Small intestine (tissue), 7 donors: ENCODE data around the gene CIROP. TPM values are rescaled to one million over a fixed set of nuclear protein-coding genes. Genes with fewer than 3 reads are reported as not detected.

Experiments used
- DNase-seq, 2 donors: peaks; one replicate each; pipeline versions ENCODE4 v3.0.0 to v3.0.0-alpha.2; 2013
- FAIRE-seq: peaks from 2 replicates; lab custom pipeline; 2012; peaks lifted over from hg19 to GRCh38; lab: Jason Lieb, UNC
- H3K27ac ChIP-seq, 3 donors: one replicate each; pipeline ENCODE4 v1.5.1; 2013; ENCODE audit warnings: low read length in 2 of 3, mild to moderate bottlenecking in 2 of 3, control low read depth in 1 of 3, inconsistent platforms in 1 of 3, low read depth in 1 of 3, moderate library complexity in 1 of 3
- H3K27me3 ChIP-seq, 3 donors: one replicate each; pipeline ENCODE4 v1.6.1; 2013; ENCODE audit warnings: low read length in 3 of 3, inconsistent platforms in 1 of 3; ENCODE audit not compliant: control insufficient read depth in 3 of 3, insufficient read depth in 3 of 3
- H3K36me3 ChIP-seq, 3 donors: one replicate each; pipeline ENCODE4 v1.6.1; 2013; ENCODE audit warnings: low read length in 3 of 3, inconsistent platforms in 1 of 3, low read depth in 1 of 3, mild to moderate bottlenecking in 1 of 3, moderate library complexity in 1 of 3; ENCODE audit not compliant: control insufficient read depth in 3 of 3, insufficient read depth in 2 of 3
- H3K4me1 ChIP-seq, 3 donors: one replicate each; pipeline ENCODE4 v1.6.1; 2013; ENCODE audit warnings: low read length in 2 of 3, inconsistent platforms in 1 of 3, low read depth in 1 of 3, mild to moderate bottlenecking in 1 of 3, moderate library complexity in 1 of 3; ENCODE audit not compliant: control insufficient read depth in 3 of 3, insufficient read depth in 2 of 3
- H3K4me3 ChIP-seq, 3 donors: one replicate each; pipeline ENCODE4 v1.5.1; 2013; ENCODE audit warnings: low read length in 3 of 3, control low read depth in 1 of 3, inconsistent platforms in 1 of 3, low read depth in 1 of 3, mild to moderate bottlenecking in 1 of 3, moderate library complexity in 1 of 3
- H3K9me3 ChIP-seq, 2 donors: one replicate each; pipeline ENCODE4 v1.6.1; 2013; ENCODE audit warnings: low read depth in 1 of 2, low read length in 1 of 2; ENCODE audit not compliant: control insufficient read depth in 2 of 2, insufficient read depth in 1 of 2
- WGBS, 3 donors: extraction: QIAGEN DNeasy Blood & Tissue Kit; methylation state at CpG; one replicate each; pipeline ENCODE4 v1.1.7; 2013; 5-methylcytosine and 5-hydroxymethylcytosine counted together
- polyA plus RNA-seq, 4 donors: library from polyadenylated mRNA; stranded (reverse) in 3 of 4; unstranded in 1 of 4; fragments of 200-250 nt in 3 of 4; fragments of 120-200 nt in 1 of 4; gene quantifications; one replicate each; pipeline versions ENCODE4 v1.2.1 to v1.2.3, GENCODE V29; 2013
- donor health status: healthy with polysubstance abuse.
- donor health status: control.
- donor health status: control.
- donor health status: Bipolar disorder and iron deficiency.
- donor health status: healthy.

The CIROP gene
- polyA plus RNA-seq, 4 donors = 0.04 TPM; not detected in 3

GRCh38 chr14:23095196-23096108 is 9.3 kb downstream of the CIROP start, which contains the start of gene C14orf119:
Gene C14orf119 (plus strand): TSS chr14:23095505. CDS start chr14:23097659, 2,154 bp downstream.
- Histone ChIP-seq H3K36me3 (peaks cover 6 to 27% (median 9%) of the 10 kb centered on the region in 3 donors), H3K27me3 (no peaks in the 10 kb centered on the region), H3K9me3 (no peaks in the 10 kb centered on the region), H3K4me3 (peak within 1 kb of the TSS; percentile 48 to 81 (median 75)), H3K27ac (peak within 1 kb of the TSS; percentile 96 to 100 (median 98)), H3K4me1 (peaks cover 0 to 23% (median 18%) of the 10 kb centered on the region in 3 donors)
- DNase-seq (peak; percentile 100), FAIRE-seq (peak; percentile 97)
- WGBS, 3 donors = 0% methylated on average over 46 of the region's 46 CpGs

- Histone ChIP-seq H3K4me3 (peak within 1 kb of the TSS; percentile 48 to 81 (median 75)), H3K9me3 (no peaks in the 10 kb centered on the region), H3K27ac (peak within 1 kb of the TSS; percentile 96 to 100 (median 98)), H3K27me3 (no peaks in the 10 kb centered on the region), H3K4me1 (peaks cover 0 to 23% (median 18%) of the 10 kb centered on the region in 3 donors), H3K36me3 (peaks cover 9 to 32% (median 13%) of the 10 kb centered on the region in 3 donors)
- DNase-seq = peak in 1 of 2 donors; percentile 78
- 0% methylated on average over 50 to 55 of the region's 55 CpGs for WGBS, 3 donors
- FAIRE-seq = no peak
These were observed 10.1 kb downstream of the CIROP start, which contains the start of gene ACIN1 for GRCh38 chr14:23094666-23095195. Gene ACIN1 (minus strand): TSS chr14:23095136. CDS start chr14:23095112, 24 bp downstream.

GRCh38 chr14:23093991-23094665 is 10.7 kb downstream of the CIROP start:
- DNase-seq (no peak), FAIRE-seq (no peak)
- peak overlapping the region; percentile 37 to 81 (median 71) for H3K4me3 ChIP-seq
- peaks cover 15 to 29% (median 17%) of the 10 kb centered on the region in 3 donors for H3K36me3 ChIP-seq
- peaks cover 0 to 23% (median 18%) of the 10 kb centered on the region in 3 donors for H3K4me1 ChIP-seq
- no peaks in the 10 kb centered on the region for H3K9me3 ChIP-seq
- peak overlapping the region; percentile 92 to 98 (median 96) for H3K27ac ChIP-seq
- 0 to 1% (median 0%) methylated on average over 14 of the region's 14 CpGs for WGBS, 3 donors
- H3K27me3 ChIP-seq = no peaks in the 10 kb centered on the region

GRCh38 chr14:23093526-23093925 is 11.3 kb downstream of the CIROP start:
- DNase-seq (no peak), FAIRE-seq (no peak)
- Histone ChIP-seq H3K4me1 (peaks cover 0 to 23% (median 18%) of the 10 kb centered on the region in 3 donors), H3K27ac (no peak overlapping the region), H3K9me3 (no peaks in the 10 kb centered on the region), H3K36me3 (peaks cover 15 to 30% (median 16%) of the 10 kb centered on the region in 3 donors), H3K27me3 (no peaks in the 10 kb centered on the region), H3K4me3 (peak overlapping the region in 2 of 3 donors; percentile 71 to 81)
- WGBS, 3 donors = 68 to 75% (median 71%) methylated on average over 2 of the region's 2 CpGs

GRCh38 chr14:23093104-23093503 is 11.7 kb downstream of the CIROP start:
- H3K36me3 ChIP-seq = peaks cover 14 to 30% (median 15%) of the 10 kb centered on the region in 3 donors
- DNase-seq = no peak
- H3K27me3 ChIP-seq = no peaks in the 10 kb centered on the region
- FAIRE-seq = no peak
- no peak overlapping the region for H3K4me3 ChIP-seq
- 44 to 65% (median 60%) methylated on average over 2 of the region's 2 CpGs for whole genome bisulfite sequencing, 3 donors
- H3K27ac ChIP-seq = no peak overlapping the region
- H3K4me1 ChIP-seq = peaks cover 0 to 23% (median 18%) of the 10 kb centered on the region in 3 donors
- no peaks in the 10 kb centered on the region for H3K9me3 ChIP-seq

GRCh38 chr14:23091294-23092225 is 13.2 kb downstream of the CIROP start:
- Histone ChIP-seq H3K27me3 (no peaks in the 10 kb centered on the region), H3K9me3 (no peaks in the 10 kb centered on the region), H3K36me3 (peaks cover 13 to 24% (median 14%) of the 10 kb centered on the region in 3 donors), H3K4me1 (peaks cover 0 to 17% (median 13%) of the 10 kb centered on the region in 3 donors), H3K27ac (no peak overlapping the region), H3K4me3 (no peak overlapping the region)
- FAIRE-seq = no peak
- no peak for DNase-seq
- 83 to 86% (median 85%) methylated on average over 12 of the region's 12 CpGs for WGBS, 3 donors

- 82 to 92% (median 91%) methylated on average over 4 of the region's 4 CpGs for whole genome bisulfite sequencing, 3 donors
- H3K27ac ChIP-seq = no peak overlapping the region
- FAIRE-seq (no peak), DNase-seq (no peak)
- H3K27me3 ChIP-seq = no peaks in the 10 kb centered on the region
- H3K36me3 ChIP-seq = peaks cover 15 to 25% (median 18%) of the 10 kb centered on the region in 3 donors
- no peak overlapping the region for H3K4me3 ChIP-seq
- H3K4me1 ChIP-seq = peaks cover 0 to 24% (median 11%) of the 10 kb centered on the region in 3 donors
- no peaks in the 10 kb centered on the region for H3K9me3 ChIP-seq
These were observed 14.5 kb downstream of the CIROP start for GRCh38 chr14:23090254-23090636.
